Endothelial cell of umbilical vein (primary cell): ENCODE results near the gene CASR. TPM values are rescaled to one million over a fixed set of nuclear protein-coding genes. Genes with fewer than 3 reads are reported as not detected.

Experiments used
- Bru-seq: library from RNA; stranded (reverse); fragments of 400-500 nt; gene quantifications from one replicate; lab custom pipeline; 2021; lab: Mats Ljungman, UMichigan
- BruChase-seq, 2 experiments: library from RNA; stranded (reverse); fragments of 400-500 nt; gene quantifications; one replicate each; lab custom pipeline; 2021; lab: Mats Ljungman, UMichigan
- BruUV-seq: library from RNA; stranded (reverse); fragments of 400-500 nt; replicated peaks from 2 replicates; lab custom pipeline; 2021; lab: Mats Ljungman, UMichigan
- CTCF ChIA-PET: fragments of 300-600, 350-600 bp; sonication (Branson Sonifier 250); formaldehyde crosslinking; loops from one replicate; lab custom pipeline; 2021; ENCODE audit warnings: antibody characterized with exemption, inconsistent platforms; lab: Charles Lee
- POLR2A ChIA-PET: fragments of 300-600, 350-600 bp; sonication (Branson Sonifier 250); formaldehyde crosslinking; loops from one replicate; lab custom pipeline; 2021; ENCODE audit warnings: antibody characterized with exemption, inconsistent platforms; lab: Charles Lee
- DNase-seq: peaks from one replicate; pipeline ENCODE4 v3.0.0-alpha.2; 2011; ENCODE audit warnings: low read depth, low spot score
- FAIRE-seq: peaks from 2 replicates; lab custom pipeline; 2011; peaks lifted over from hg19 to GRCh38; lab: Jason Lieb, UNC
- H2AFZ ChIP-seq: 2 replicates; pipeline ENCODE4 v1.6.0; 2012; ENCODE audit warnings: low read depth, low read length, control low read depth, inconsistent platforms
- H3K27ac ChIP-seq: 2 replicates; pipeline ENCODE4 v1.5.1; 2011; ENCODE audit warnings: low read depth, mild to moderate bottlenecking, control low read depth, low read length, moderate library complexity; ENCODE audit not compliant: insufficient read depth
- H3K27me3 ChIP-seq, 2 experiments: 2 replicates each; pipeline versions ENCODE4 v1.6.0 to v1.6.1; 2011; ENCODE audit warnings: low read length in 2 of 2, mixed read lengths in 1 of 2; ENCODE audit not compliant: control insufficient read depth in 2 of 2, insufficient read depth in 2 of 2
- H3K36me3 ChIP-seq, 2 experiments: 2 replicates in 1 of 2; 3 replicates in 1 of 2; pipeline ENCODE4 v1.5.1; 2011; ENCODE audit warnings: low read length in 2 of 2, mild to moderate bottlenecking in 1 of 2, moderate library complexity in 1 of 2; ENCODE audit not compliant: control insufficient read depth in 2 of 2, insufficient read depth in 2 of 2; ENCODE audit errors: extremely low read depth in 1 of 2
- H3K4me1 ChIP-seq: 3 replicates; pipeline ENCODE4 v1.5.1; 2011; ENCODE audit warnings: mild to moderate bottlenecking, low read length; ENCODE audit not compliant: control insufficient read depth, insufficient read depth; ENCODE audit errors: extremely low read depth
- H3K4me2 ChIP-seq: 2 replicates; pipeline ENCODE4 v1.6.1; 2011; ENCODE audit warnings: low read length, control low read depth, mixed read lengths; ENCODE audit not compliant: insufficient read depth
- H3K4me3 ChIP-seq, 3 experiments: fragments of 200-600 bp in 1 of 3; sonication (generic), shearing (Covaris generic) in 1 of 3; replicated peaks in 1 of 3; 2 replicates each; pipeline ENCODE4 v1.5.1; 2011 to 2016; ENCODE audit warnings: control low read depth in 3 of 3, low read length in 3 of 3, mild to moderate bottlenecking in 2 of 3, inconsistent platforms in 1 of 3, low read depth in 1 of 3, moderate library complexity in 1 of 3; ENCODE audit not compliant: insufficient read depth in 1 of 3
- H3K79me2 ChIP-seq: 2 replicates; pipeline ENCODE4 v1.6.0; 2012; ENCODE audit warnings: low read length, inconsistent platforms; ENCODE audit not compliant: control insufficient read depth, insufficient read depth
- H3K9ac ChIP-seq: replicated peaks from 2 replicates; pipeline ENCODE3; 2011; ENCODE audit warnings: low read length, control low read depth; ENCODE audit not compliant: insufficient read depth; ENCODE audit errors: extremely low read depth
- H3K9me1 ChIP-seq: replicated peaks from 3 replicates; pipeline ENCODE4 v1.6.0; 2011; ENCODE audit warnings: mild to moderate bottlenecking, low read length; ENCODE audit not compliant: control insufficient read depth, insufficient read depth; ENCODE audit errors: extremely low read depth
- H3K9me3 ChIP-seq: replicated peaks from 2 replicates; pipeline ENCODE4 v1.5.1; 2012; ENCODE audit warnings: low read length, inconsistent platforms; ENCODE audit not compliant: control insufficient read depth, insufficient read depth
- H4K20me1 ChIP-seq: replicated peaks from 2 replicates; pipeline ENCODE3; 2011; ENCODE audit warnings: mild to moderate bottlenecking, low read length; ENCODE audit not compliant: control insufficient read depth, insufficient read depth; ENCODE audit errors: extremely low read depth
- CTCF ChIP-seq, 2 donors: IDR thresholded peaks; 1 replicate in 1 of 2; 2 replicates in 1 of 2; pipeline ENCODE4 v1.5.1; 2011; ENCODE audit warnings: low read length in 2 of 2, mild to moderate bottlenecking in 2 of 2, moderate library complexity in 2 of 2, control low read depth in 1 of 2, inconsistent platforms in 1 of 2, low read depth in 1 of 2; ENCODE audit not compliant: insufficient read depth in 1 of 2; ENCODE audit errors: extremely low read depth in 1 of 2
- FOS ChIP-seq: IDR thresholded peaks from 2 replicates; pipeline ENCODE4 v1.6.1; 2011; ENCODE audit warnings: mild to moderate bottlenecking, low read length, moderate library complexity, borderline replicate concordance; ENCODE audit not compliant: insufficient read depth
- GATA2 ChIP-seq: IDR thresholded peaks from 2 replicates; pipeline ENCODE4 v1.7.0; 2011; ENCODE audit warnings: low read depth, mild to moderate bottlenecking, moderate library complexity, mixed read lengths, low read length; ENCODE audit not compliant: insufficient read length, insufficient read depth
- MYC ChIP-seq: IDR thresholded peaks from one replicate; pipeline ENCODE4 v1.6.1; 2011; ENCODE audit warnings: mild to moderate bottlenecking, low read depth, low read length
- dilution Hi-C: fragments of 300-500 bp; cut with MboI; formaldehyde crosslinking; loops from one replicate; pipeline ENCODE4 v1.15.0; 2019; ENCODE audit warnings: low sequenced_read_pairs; ENCODE audit not compliant: extremely low pct_ligation_motif_present
- intact Hi-C: fragments of 100-400 bp; cut with micrococcal nuclease; formaldehyde crosslinking; loops from one replicate; pipeline ENCODE4 v1.10.0; 2022
- long read RNA-seq: library from polyadenylated mRNA; stranded (forward); transcript quantifications from one replicate; pipeline ENCODE4 v2.0.0, GENCODE V29; 2021
- polyA minus RNA-seq, 3 experiments: library from RNA; depleted of rRNA, polyadenylated mRNA; stranded (reverse); fragments of >200 nt; gene quantifications; 1 replicate in 1 of 3; 2 replicates in 2 of 3; pipeline ENCODE4 v1.2.3, GENCODE V29; 2011
- polyA plus RNA-seq, 4 experiments: library from polyadenylated mRNA; depleted of rRNA in 3 of 4; stranded (reverse) in 3 of 4; unstranded in 1 of 4; fragments of >200 nt; gene quantifications; 2 replicates each; pipeline versions ENCODE4 v1.2.1 to v1.2.3, GENCODE V29; 2011 to 2012; ENCODE audit warnings: missing spikeins in 1 of 4
- total RNA-seq: library from RNA; stranded (reverse); gene quantifications from 2 replicates; pipeline ENCODE4 v1.2.3, GENCODE V29; 2021

The CASR gene, protein sequence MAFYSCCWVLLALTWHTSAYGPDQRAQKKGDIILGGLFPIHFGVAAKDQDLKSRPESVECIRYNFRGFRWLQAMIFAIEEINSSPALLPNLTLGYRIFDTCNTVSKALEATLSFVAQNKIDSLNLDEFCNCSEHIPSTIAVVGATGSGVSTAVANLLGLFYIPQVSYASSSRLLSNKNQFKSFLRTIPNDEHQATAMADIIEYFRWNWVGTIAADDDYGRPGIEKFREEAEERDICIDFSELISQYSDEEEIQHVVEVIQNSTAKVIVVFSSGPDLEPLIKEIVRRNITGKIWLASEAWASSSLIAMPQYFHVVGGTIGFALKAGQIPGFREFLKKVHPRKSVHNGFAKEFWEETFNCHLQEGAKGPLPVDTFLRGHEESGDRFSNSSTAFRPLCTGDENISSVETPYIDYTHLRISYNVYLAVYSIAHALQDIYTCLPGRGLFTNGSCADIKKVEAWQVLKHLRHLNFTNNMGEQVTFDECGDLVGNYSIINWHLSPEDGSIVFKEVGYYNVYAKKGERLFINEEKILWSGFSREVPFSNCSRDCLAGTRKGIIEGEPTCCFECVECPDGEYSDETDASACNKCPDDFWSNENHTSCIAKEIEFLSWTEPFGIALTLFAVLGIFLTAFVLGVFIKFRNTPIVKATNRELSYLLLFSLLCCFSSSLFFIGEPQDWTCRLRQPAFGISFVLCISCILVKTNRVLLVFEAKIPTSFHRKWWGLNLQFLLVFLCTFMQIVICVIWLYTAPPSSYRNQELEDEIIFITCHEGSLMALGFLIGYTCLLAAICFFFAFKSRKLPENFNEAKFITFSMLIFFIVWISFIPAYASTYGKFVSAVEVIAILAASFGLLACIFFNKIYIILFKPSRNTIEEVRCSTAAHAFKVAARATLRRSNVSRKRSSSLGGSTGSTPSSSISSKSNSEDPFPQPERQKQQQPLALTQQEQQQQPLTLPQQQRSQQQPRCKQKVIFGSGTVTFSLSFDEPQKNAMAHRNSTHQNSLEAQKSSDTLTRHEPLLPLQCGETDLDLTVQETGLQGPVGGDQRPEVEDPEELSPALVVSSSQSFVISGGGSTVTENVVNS
- total RNA-seq = not detected in 2 replicates
- not detected in 2 replicates for polyA plus RNA-seq
- polyA plus RNA-seq (2011; cell fraction: cytosol; rRNA removed) = not detected in 2 replicates
- not detected in 2 replicates for polyA plus RNA-seq (2011; cell fraction: nucleus; rRNA removed)
- not detected in 2 replicates for polyA plus RNA-seq (2012)
- 0.04 and 0.05 TPM in 2 replicates for polyA minus RNA-seq
- not detected for polyA minus RNA-seq (2011; cell fraction: cytosol; rRNA and poly(A)+ RNA removed)
- polyA minus RNA-seq (2011; cell fraction: nucleus; rRNA and poly(A)+ RNA removed) = 0.05 and 0.10 TPM in 2 replicates
- Bru-seq, nascent RNA = percentile 0 among the genes with signal in this experiment
- not detected for BruChase-seq, experiment 1, labeled RNA remaining after a 6-hour chase
- percentile 0 among the genes with signal in this experiment for BruChase-seq, experiment 2, labeled RNA remaining after a 2-hour chase
- long read RNA-seq = 0 reads

DNA sequence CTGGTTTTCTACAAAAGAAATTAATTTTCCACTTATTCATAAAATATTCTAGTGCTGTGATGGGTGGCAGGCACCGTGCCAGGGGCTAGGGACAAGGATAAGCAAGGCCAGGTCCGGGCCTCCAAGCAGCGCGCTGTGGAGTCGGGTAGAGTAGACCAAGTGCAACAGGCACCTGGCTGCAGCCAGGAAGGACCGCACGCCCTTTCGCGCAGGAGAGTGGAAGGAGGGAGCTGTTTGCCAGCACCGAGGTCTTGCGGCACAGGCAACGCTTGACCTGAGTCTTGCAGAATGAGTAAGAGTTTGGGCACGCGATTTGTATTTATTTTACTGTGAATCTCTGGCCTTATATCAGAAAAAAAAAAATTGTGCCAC is at the start of gene CASR:
Gene CASR, plus strand, starts transcription at position 148 of the 372 bp plus-strand sequence. CDS start 70,522 bp downstream, outside the sequence.
- H3K27me3 ChIP-seq = peaks cover 16 to 36% of the 10 kb centered on the region in 2 experiments
- no TSS peak for BruUV-seq
- DNase-seq (no peak), FAIRE-seq (no peak)
- no peaks in the 10 kb centered on the region for H3K9me3 ChIP-seq
- H3K79me2 ChIP-seq = no peaks in the 10 kb centered on the region
- H3K4me3 ChIP-seq = no peak within 1 kb of the TSS
- intact Hi-C loops (no loop called here), dilution Hi-C loops (no loop called here)
- ChIA-PET CTCF (no interaction called here), POLR2A (no interaction called here)
- no peak within 1 kb of the TSS for H3K9ac ChIP-seq
- H3K4me1 ChIP-seq = no peaks in the 10 kb centered on the region
- H3K4me2 ChIP-seq = no peak within 1 kb of the TSS
- H2AFZ ChIP-seq = no peak within 1 kb of the TSS
- H3K27ac ChIP-seq = no peak within 1 kb of the TSS
- H3K9me1 ChIP-seq = no peaks in the 10 kb centered on the region
- H4K20me1 ChIP-seq = no peaks in the 10 kb centered on the region
- H3K36me3 ChIP-seq = no peaks in the 10 kb centered on the region
- TF ChIP-seq CTCF (IDR thresholded peaks at IDR 0.05; ENCODE audit: extremely low read depth in 1 of 2, insufficient read depth in 1 of 2, low read depth in 1 of 2, low read length in 2 of 2) = no peak
- no peak for TF ChIP-seq MYC
- TF ChIP-seq GATA2 = no peak
- no peak for TF ChIP-seq FOS
